Measurements from ENCODE around the gene PHLDA3. TPM values are rescaled to one million over a fixed set of nuclear protein-coding genes. Genes with fewer than 3 reads are reported as not detected.

Gene PHLDA3
- total RNA-seq, 1 donor from 2014 or later = 87.5 TPM

GRCh38 chr1:201506092-201506491 lies 37.1 kb upstream of the PHLDA3 start:
- Mint-ChIP-seq H3K36me3 (no peaks in the 10 kb centered on the region), H3K27ac (peak overlapping the region; percentile 99), H3K4me3 (no peak overlapping the region), H3K4me1 (peaks cover 55% of the 10 kb centered on the region), H3K9me3 (no peaks in the 10 kb centered on the region), H3K27me3 (ENCODE audit: low read depth) (no peaks in the 10 kb centered on the region)
- TF ChIP-seq, protein P1, sequence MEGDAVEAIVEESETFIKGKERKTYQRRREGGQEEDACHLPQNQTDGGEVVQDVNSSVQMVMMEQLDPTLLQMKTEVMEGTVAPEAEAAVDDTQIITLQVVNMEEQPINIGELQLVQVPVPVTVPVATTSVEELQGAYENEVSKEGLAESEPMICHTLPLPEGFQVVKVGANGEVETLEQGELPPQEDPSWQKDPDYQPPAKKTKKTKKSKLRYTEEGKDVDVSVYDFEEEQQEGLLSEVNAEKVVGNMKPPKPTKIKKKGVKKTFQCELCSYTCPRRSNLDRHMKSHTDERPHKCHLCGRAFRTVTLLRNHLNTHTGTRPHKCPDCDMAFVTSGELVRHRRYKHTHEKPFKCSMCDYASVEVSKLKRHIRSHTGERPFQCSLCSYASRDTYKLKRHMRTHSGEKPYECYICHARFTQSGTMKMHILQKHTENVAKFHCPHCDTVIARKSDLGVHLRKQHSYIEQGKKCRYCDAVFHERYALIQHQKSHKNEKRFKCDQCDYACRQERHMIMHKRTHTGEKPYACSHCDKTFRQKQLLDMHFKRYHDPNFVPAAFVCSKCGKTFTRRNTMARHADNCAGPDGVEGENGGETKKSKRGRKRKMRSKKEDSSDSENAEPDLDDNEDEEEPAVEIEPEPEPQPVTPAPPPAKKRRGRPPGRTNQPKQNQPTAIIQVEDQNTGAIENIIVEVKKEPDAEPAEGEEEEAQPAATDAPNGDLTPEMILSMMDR (IDR thresholded peaks at IDR 0.05; ENCODE audit: unreplicated experiment) = no peak
- no peak for DNase-seq (ENCODE audit: low spot score in 2 of 2, unreplicated experiment in 2 of 2)

DNA sequence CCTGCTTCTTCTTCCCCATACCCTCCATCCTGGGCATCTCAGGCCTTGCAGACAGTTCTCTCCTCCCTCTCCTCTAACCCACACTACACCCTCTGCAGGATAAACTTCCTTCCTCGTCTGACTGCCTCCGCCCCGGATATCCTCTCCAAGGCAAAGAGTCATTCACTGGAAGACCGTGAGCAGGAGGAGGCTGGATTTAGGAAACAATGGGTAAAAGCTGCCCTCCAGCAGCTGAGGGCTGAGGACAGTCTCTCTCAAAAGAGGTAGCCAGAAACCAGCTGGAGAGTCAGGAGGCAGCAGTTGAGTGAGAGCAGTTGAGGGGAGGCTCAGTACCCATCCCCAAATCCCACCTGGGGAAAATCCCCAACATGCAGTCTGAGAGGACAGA lies 36.5 kb upstream of the PHLDA3 start:
- Mint-ChIP-seq H3K4me3 (no peak overlapping the region), H3K27me3 (ENCODE audit: low read depth) (no peaks in the 10 kb centered on the region), H3K9me3 (no peaks in the 10 kb centered on the region)

DNA sequence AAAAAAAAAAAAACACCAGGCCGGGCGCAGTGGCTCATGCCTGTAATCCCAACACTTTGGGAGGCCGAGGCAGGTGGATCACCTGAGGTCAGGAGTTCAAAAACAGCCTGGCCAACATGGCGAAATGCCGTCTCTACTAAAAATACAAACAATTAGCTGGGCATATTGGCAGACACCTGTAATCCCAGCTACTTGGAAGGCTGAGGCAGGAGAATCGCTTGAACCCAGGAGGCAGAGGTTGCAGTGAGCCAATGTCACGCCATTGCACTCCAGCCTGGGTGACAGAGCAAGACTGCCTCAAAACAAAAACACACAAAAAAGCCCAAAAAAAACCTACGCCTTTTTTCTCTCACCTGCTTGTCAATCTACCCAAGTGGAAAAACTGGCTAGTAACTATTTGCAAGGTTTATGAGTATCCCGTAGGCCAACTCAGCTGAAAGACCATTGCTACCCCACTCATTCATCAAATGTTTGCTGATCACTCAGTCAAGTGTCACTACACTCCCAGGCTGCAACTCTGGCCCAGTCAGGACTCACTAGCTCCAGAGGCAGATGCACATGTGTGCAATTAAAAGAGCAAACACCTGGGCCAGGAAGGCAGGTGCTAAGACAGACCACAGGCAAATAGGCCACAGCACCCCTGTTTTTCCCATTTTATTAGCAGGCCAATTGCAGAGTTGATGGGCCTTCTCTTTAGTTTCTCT lies 36.0 kb upstream of the PHLDA3 start:
- peak overlapping the region; percentile 99 for H3K27ac Mint-ChIP-seq
- peaks cover 61% of the 10 kb centered on the region for H3K4me1 Mint-ChIP-seq
- H3K4me3 Mint-ChIP-seq = no peak overlapping the region
- DNase-seq (ENCODE audit: low spot score in 2 of 2, unreplicated experiment in 2 of 2) = no peak
- TF ChIP-seq, protein P1 (IDR thresholded peaks at IDR 0.05; ENCODE audit: unreplicated experiment) = no peak
- no peaks in the 10 kb centered on the region for H3K27me3 Mint-ChIP-seq (ENCODE audit: low read depth)
- H3K36me3 Mint-ChIP-seq = no peaks in the 10 kb centered on the region
- no peaks in the 10 kb centered on the region for H3K9me3 Mint-ChIP-seq

More for the DNA sequence above, 36.5 kb upstream of the PHLDA3 start:
- H3K36me3 Mint-ChIP-seq = no peaks in the 10 kb centered on the region
- H3K4me1 Mint-ChIP-seq = peaks cover 56% of the 10 kb centered on the region
- DNase-seq (ENCODE audit: low spot score in 2 of 2, unreplicated experiment in 2 of 2) = no peak
- peak overlapping the region; percentile 99 for H3K27ac Mint-ChIP-seq
- TF ChIP-seq, protein P1 (IDR thresholded peaks at IDR 0.05; ENCODE audit: unreplicated experiment) = no peak

DNA sequence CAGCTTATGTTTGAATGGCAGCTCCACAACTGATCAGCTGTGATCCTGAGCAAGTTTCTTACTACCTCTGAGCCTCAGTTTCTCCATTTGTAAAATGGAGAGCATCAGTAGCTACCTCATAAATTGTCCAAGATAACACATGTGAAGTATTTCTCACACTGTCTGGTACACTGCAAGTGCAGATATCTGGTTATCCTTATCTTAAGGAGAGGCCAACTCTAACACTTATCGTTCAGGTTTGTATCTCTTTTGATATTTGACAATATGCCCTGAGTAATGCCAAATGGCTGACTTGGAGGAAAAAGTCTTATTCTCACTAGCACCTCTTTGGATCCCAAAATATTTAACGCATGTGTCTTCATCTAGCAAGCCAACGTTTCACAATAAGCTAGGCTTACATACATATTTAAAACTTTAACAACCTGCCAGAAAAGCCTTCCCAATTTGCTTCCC lies 35.2 kb upstream of the PHLDA3 start:
- Mint-ChIP-seq H3K27me3 (ENCODE audit: low read depth) (no peaks in the 10 kb centered on the region), H3K4me1 (peaks cover 59% of the 10 kb centered on the region), H3K27ac (peak overlapping the region; percentile 99), H3K9me3 (no peaks in the 10 kb centered on the region), H3K4me3 (no peak overlapping the region), H3K36me3 (no peaks in the 10 kb centered on the region)
- DNase-seq (ENCODE audit: low spot score in 2 of 2, unreplicated experiment in 2 of 2) = no peak
- TF ChIP-seq, protein P1 (IDR thresholded peaks at IDR 0.05; ENCODE audit: unreplicated experiment) = no peak

DNA sequence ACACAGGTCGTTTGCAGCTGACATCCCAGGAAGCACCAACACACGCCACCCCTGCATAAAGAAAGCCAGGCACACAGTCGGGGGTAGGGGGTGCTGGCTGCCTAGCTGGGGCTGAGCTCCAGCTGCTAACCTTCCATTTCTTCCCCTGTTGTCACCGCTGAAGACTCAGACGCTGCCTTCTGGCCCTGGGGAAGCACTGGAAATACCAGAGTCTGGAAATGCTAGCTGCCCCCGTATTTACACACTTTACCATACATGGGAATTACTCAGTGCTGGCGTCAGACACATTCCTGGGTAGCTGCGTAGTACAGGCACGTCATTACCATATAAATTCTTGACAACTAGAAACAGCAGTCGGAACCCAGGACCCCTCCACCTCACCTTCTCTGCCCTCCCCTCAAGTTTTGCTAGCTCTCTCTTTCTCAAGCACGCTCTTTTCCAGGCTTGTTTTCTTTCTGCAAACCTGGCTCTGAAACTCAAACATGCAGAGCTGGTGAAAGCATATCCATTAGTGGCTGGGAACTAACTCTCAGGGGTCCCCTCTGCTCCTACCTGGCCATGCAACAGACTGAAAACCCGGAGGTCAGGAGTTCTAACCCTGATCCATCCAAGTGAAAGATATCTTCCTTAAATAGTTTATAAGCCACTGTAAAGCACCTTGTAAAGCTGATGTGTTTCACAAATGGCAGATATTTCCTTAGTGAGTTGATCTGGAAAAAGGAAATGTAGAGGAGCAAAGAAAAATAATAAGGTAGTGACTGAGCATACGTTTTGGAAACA lies 34.6 kb upstream of the PHLDA3 start:
- H3K27ac Mint-ChIP-seq = peak overlapping the region; percentile 99
- no peaks in the 10 kb centered on the region for H3K9me3 Mint-ChIP-seq
- H3K36me3 Mint-ChIP-seq = no peaks in the 10 kb centered on the region
- TF ChIP-seq, protein P1 (IDR thresholded peaks at IDR 0.05; ENCODE audit: unreplicated experiment) = no peak
- DNase-seq (ENCODE audit: low spot score in 2 of 2, unreplicated experiment in 2 of 2) = peak; percentile 56 to 76
- H3K4me3 Mint-ChIP-seq = peak overlapping the region; percentile 18
- H3K4me1 Mint-ChIP-seq = peaks cover 62% of the 10 kb centered on the region
- no peaks in the 10 kb centered on the region for H3K27me3 Mint-ChIP-seq (ENCODE audit: low read depth)
